SK-N-SH (cell line): ENCODE data around the gene WWOX. TPM values are rescaled to one million over a fixed set of nuclear protein-coding genes. Genes with fewer than 3 reads are reported as not detected.

ENCODE experiments used
- CTCF ChIA-PET: fragments of 300-600, 350-600 bp; formaldehyde crosslinking; extraction: SDS; loops from one replicate; lab custom pipeline; 2021; lab: Yijun Ruan, JAX
- POLR2A ChIA-PET: fragments of 350-600 bp; sonication (Branson Sonifier 250); formaldehyde crosslinking; extraction: SDS; loops from one replicate; lab custom pipeline; 2020; ENCODE audit warnings: antibody characterized with exemption, inconsistent platforms; lab: Yijun Ruan, JAX
- DNase-seq: peaks from one replicate; pipeline ENCODE4 v3.0.0; 2012
- H2AFZ ChIP-seq: fragments of 200-600 bp; sonication (generic); 2 replicates; pipeline ENCODE4 v1.8.1; 2016; ENCODE audit warnings: antibody characterized with exemption, mild to moderate bottlenecking, low read depth
- H3F3A ChIP-seq: fragments of 200-600 bp; sonication (generic); replicated peaks from 2 replicates; pipeline ENCODE3; 2016; ENCODE audit warnings: antibody characterized with exemption, mild to moderate bottlenecking; ENCODE audit not compliant: insufficient read depth
- H3K27ac ChIP-seq, 2 experiments: fragments of 200-500 bp in 1 of 2; fragments of 200-600 bp in 1 of 2; sonication (Bioruptor generic) in 1 of 2; sonication (generic), shearing (Covaris generic) in 1 of 2; 2 replicates each; pipeline versions ENCODE4 v1.5.1 to v1.6.1; 2014 to 2016; ENCODE audit warnings: low read depth in 2 of 2, inconsistent platforms in 1 of 2, low read length in 1 of 2, mild to moderate bottlenecking in 1 of 2, mixed read lengths in 1 of 2
- H3K27me3 ChIP-seq: fragments of 200-600 bp; sonication (generic), shearing (Covaris generic); 2 replicates; pipeline ENCODE4 v1.6.1; 2016; ENCODE audit warnings: mixed run types; ENCODE audit not compliant: insufficient read depth
- H3K36me3 ChIP-seq, 2 experiments: fragments of 200-500 bp in 1 of 2; fragments of 200-600 bp in 1 of 2; sonication (Bioruptor generic) in 1 of 2; sonication (generic) in 1 of 2; replicated peaks in 1 of 2; 2 replicates each; pipeline versions ENCODE3 to v1.5.1; 2014 to 2016; ENCODE audit warnings: low read length in 1 of 2, mild to moderate bottlenecking in 1 of 2; ENCODE audit not compliant: insufficient read depth in 2 of 2, control insufficient read depth in 1 of 2
- H3K4me1 ChIP-seq, 2 experiments: fragments of 200-500 bp in 1 of 2; fragments of 200-600 bp in 1 of 2; sonication (Bioruptor generic) in 1 of 2; sonication (generic), shearing (Covaris generic) in 1 of 2; 2 replicates each; pipeline versions ENCODE4 v1.5.1 to v1.6.1; 2014 to 2016; ENCODE audit warnings: low read depth in 1 of 2, low read length in 1 of 2, mixed run types in 1 of 2; ENCODE audit not compliant: insufficient read depth in 2 of 2, control insufficient read depth in 1 of 2
- H3K4me2 ChIP-seq: fragments of 200-600 bp; sonication (generic), shearing (Covaris generic); 2 replicates; pipeline ENCODE4 v1.6.1; 2017; ENCODE audit warnings: mixed run types
- H3K4me3 ChIP-seq, 2 experiments: fragments of 200-500 bp in 1 of 2; fragments of 200-600 bp in 1 of 2; sonication (Bioruptor generic) in 1 of 2; sonication (generic), shearing (Covaris generic) in 1 of 2; 2 replicates each; pipeline versions ENCODE4 v1.5.1 to v1.8.1; 2014 to 2016; ENCODE audit warnings: low read depth in 2 of 2, inconsistent platforms in 1 of 2, low read length in 1 of 2, mild to moderate bottlenecking in 1 of 2, mixed read lengths in 1 of 2, moderate library complexity in 1 of 2
- H3K79me2 ChIP-seq: fragments of 200-600 bp; sonication (generic); 2 replicates; pipeline ENCODE4 v1.8.1; 2017; ENCODE audit warnings: mild to moderate bottlenecking; ENCODE audit not compliant: insufficient read depth
- H3K9ac ChIP-seq: fragments of 200-600 bp; sonication (generic); 2 replicates; pipeline ENCODE4 v1.6.1; 2017; ENCODE audit warnings: mixed run types
- H3K9me2 ChIP-seq: fragments of 200-600 bp; sonication (generic); 2 replicates; pipeline ENCODE4 v1.6.1; 2017; ENCODE audit warnings: mixed run types
- H3K9me3 ChIP-seq: fragments of 200-600 bp; sonication (generic); 2 replicates; pipeline ENCODE4 v1.6.1; 2017; ENCODE audit warnings: mixed run types, mild to moderate bottlenecking, moderate library complexity
- H4K20me1 ChIP-seq: fragments of 200-600 bp; sonication (generic); 2 replicates; pipeline ENCODE4 v1.6.1; 2017; ENCODE audit warnings: mild to moderate bottlenecking, mixed run types; ENCODE audit not compliant: insufficient read depth
- CHD2 ChIP-seq: fragments of 150-350 bp; IDR thresholded peaks from 2 replicates; pipeline ENCODE4 v1.6.1; 2018; ENCODE audit warnings: low read length; ENCODE audit not compliant: partially characterized antibody
- ELF1 ChIP-seq: IDR thresholded peaks from 2 replicates; pipeline ENCODE4 v1.4.0; 2012
- EP300 ChIP-seq, 2 experiments: IDR thresholded peaks; 2 replicates each; pipeline versions ENCODE4 v1.4.0 to v1.6.1; 2012; ENCODE audit warnings: borderline replicate concordance in 1 of 2, low read depth in 1 of 2, low read length in 1 of 2
- FOXJ3 ChIP-seq: sonication (generic); formaldehyde crosslinking; IDR thresholded peaks from 2 replicates; pipeline ENCODE4 v1.5.1; 2020; ENCODE audit warnings: mild to moderate bottlenecking, missing genetic modification reagents
- GATA2 ChIP-seq: sonication (generic); formaldehyde crosslinking; IDR thresholded peaks from 2 replicates; pipeline ENCODE4 v1.5.0; 2020; ENCODE audit warnings: mild to moderate bottlenecking, missing genetic modification reagents
- JUND ChIP-seq: IDR thresholded peaks from 2 replicates; pipeline ENCODE4 v1.4.0; 2012
- MAX ChIP-seq: IDR thresholded peaks from 2 replicates; pipeline ENCODE4 v1.4.0; 2012; ENCODE audit warnings: low read depth
- MXI1 ChIP-seq: IDR thresholded peaks from 2 replicates; pipeline ENCODE4 v1.6.1; 2012; ENCODE audit warnings: mild to moderate bottlenecking, low read depth, low read length, improper control_type of control experiment
- NFIC ChIP-seq: IDR thresholded peaks from 2 replicates; pipeline ENCODE4 v1.4.0; 2012; ENCODE audit warnings: borderline replicate concordance
- NRF1 ChIP-seq: IDR thresholded peaks from 2 replicates; pipeline ENCODE4 v1.6.1; 2012; ENCODE audit warnings: low read depth, mild to moderate bottlenecking, low read length
- POLR2AphosphoS5 ChIP-seq: IDR thresholded peaks from 2 replicates; pipeline ENCODE4 v1.6.1; 2012; ENCODE audit warnings: low read depth, low read length
- RAD21 ChIP-seq: IDR thresholded peaks from 2 replicates; pipeline ENCODE4 v1.6.1; 2012; ENCODE audit warnings: mild to moderate bottlenecking, low read length
- RFX5 ChIP-seq: IDR thresholded peaks from 2 replicates; pipeline ENCODE4 v1.6.1; 2012; ENCODE audit warnings: mild to moderate bottlenecking, improper control_type of control experiment, low read length
- RXRA ChIP-seq: IDR thresholded peaks from 2 replicates; pipeline ENCODE4 v1.4.0; 2012; ENCODE audit warnings: low read depth, mild to moderate bottlenecking, borderline replicate concordance
- SIN3A ChIP-seq: IDR thresholded peaks from 2 replicates; pipeline ENCODE4 v1.6.1; 2012; ENCODE audit warnings: low read depth, mild to moderate bottlenecking, low read length, moderate library complexity, borderline replicate concordance
- YY1 ChIP-seq: IDR thresholded peaks from 2 replicates; pipeline ENCODE4 v1.4.0; 2012; ENCODE audit warnings: low read depth, mild to moderate bottlenecking
- WGBS: methylation state at CpG from one replicate; pipeline ENCODE4 v1.1.6; 2017; ENCODE audit warnings: low lambda C conversion rate; 5-methylcytosine and 5-hydroxymethylcytosine counted together
- polyA plus RNA-seq, 3 experiments: library from polyadenylated mRNA; depleted of rRNA; stranded (reverse); fragments of >200 nt; gene quantifications; 2 replicates each; pipeline ENCODE4 v1.2.3, GENCODE V29; 2012
- TF ChIP-seq, protein P1 (sequence below): IDR thresholded peaks from 2 replicates; pipeline ENCODE4 v1.4.0; 2012; ENCODE audit warnings: low read depth, borderline replicate concordance

The WWOX gene
- polyA plus RNA-seq, 1 of the 3 experiments (the other 2 are of a cell fraction): 10.8 TPM

GRCh38 chr16:79164388-79164995 lies 1065.0 kb downstream of the WWOX start (continued):
- TF ChIP-seq, protein P1, sequence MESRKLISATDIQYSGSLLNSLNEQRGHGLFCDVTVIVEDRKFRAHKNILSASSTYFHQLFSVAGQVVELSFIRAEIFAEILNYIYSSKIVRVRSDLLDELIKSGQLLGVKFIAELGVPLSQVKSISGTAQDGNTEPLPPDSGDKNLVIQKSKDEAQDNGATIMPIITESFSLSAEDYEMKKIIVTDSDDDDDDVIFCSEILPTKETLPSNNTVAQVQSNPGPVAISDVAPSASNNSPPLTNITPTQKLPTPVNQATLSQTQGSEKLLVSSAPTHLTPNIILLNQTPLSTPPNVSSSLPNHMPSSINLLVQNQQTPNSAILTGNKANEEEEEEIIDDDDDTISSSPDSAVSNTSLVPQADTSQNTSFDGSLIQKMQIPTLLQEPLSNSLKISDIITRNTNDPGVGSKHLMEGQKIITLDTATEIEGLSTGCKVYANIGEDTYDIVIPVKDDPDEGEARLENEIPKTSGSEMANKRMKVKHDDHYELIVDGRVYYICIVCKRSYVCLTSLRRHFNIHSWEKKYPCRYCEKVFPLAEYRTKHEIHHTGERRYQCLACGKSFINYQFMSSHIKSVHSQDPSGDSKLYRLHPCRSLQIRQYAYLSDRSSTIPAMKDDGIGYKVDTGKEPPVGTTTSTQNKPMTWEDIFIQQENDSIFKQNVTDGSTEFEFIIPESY: no peak
- TF ChIP-seq CHD2: no peak

DNA sequence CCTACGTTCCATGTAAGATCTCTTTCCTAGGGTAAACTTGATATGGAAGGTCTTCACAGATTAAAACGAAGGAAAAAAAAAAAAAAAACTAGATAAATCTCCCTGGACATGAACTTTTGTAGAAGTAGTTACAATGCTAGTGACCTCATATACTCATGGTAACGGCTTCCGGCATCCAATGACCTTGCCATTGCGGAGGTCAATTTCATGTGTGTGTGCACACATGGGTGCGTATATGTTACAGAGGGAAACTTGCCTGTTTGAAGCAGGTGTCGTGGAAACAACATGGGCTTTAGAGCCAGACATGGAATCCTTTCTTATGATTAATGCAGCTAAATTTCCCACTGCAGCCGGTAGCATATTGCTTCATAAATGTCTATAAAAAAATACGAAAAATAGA lies 1065.6 kb downstream of the WWOX start:
- H3K79me2 ChIP-seq: no peaks in the 10 kb centered on the region
- no peak for DNase-seq
- ChIA-PET CTCF (interaction anchor here (0.6 kb wide), 1 partner anchor 9 kb away, joined by 3 read pairs; no protein-coding TSS in a partner anchor), POLR2A (no interaction called here)
- no peak overlapping the region for H3K9ac ChIP-seq
- H3K9me2 ChIP-seq: no peaks in the 10 kb centered on the region
- H3K27me3 ChIP-seq: no peaks in the 10 kb centered on the region
- H4K20me1 ChIP-seq: no peaks in the 10 kb centered on the region
- H3K27ac ChIP-seq: no peak overlapping the region
- no peaks in the 10 kb centered on the region for H3F3A ChIP-seq
- H3K4me2 ChIP-seq: no peak overlapping the region
- no peak overlapping the region for H2AFZ ChIP-seq
- 0 out of 2 replicates have a peak, but pooled peaks cover 5% of the 10 kb centered on the region for H3K9me3 ChIP-seq
- no peak for TF ChIP-seq MAX
- no peak for TF ChIP-seq RXRA
- TF ChIP-seq ELF1: no peak
- no peak for TF ChIP-seq RFX5
- no peak for TF ChIP-seq JUND
- no peak for TF ChIP-seq EP300 (IDR thresholded peaks at IDR 0.05; ENCODE audit: borderline replicate concordance in 1 of 2, low read depth in 1 of 2, low read length in 1 of 2)
- TF ChIP-seq MXI1: no peak
- TF ChIP-seq YY1: no peak
- TF ChIP-seq POLR2AphosphoS5: no peak
- TF ChIP-seq FOXJ3: no peak
- no peak for TF ChIP-seq NFIC
- TF ChIP-seq SIN3A: no peak
- TF ChIP-seq NRF1: no peak
- TF ChIP-seq CHD2: no peak
- no peak for TF ChIP-seq GATA2
- no peak for TF ChIP-seq RAD21
- no peaks in the 10 kb centered on the region for H3K36me3 ChIP-seq
- no peak overlapping the region for H3K4me3 ChIP-seq
- WGBS: 63% methylated on average over 9 of the region's 9 CpGs
- H3K4me1 ChIP-seq: peaks cover 0 to 3% of the 10 kb centered on the region in 2 experiments; a peak in 1 of 4 replicates
